ENCODE measurements around the gene IQSEC1.

Gene IQSEC1

GRCh38 chr3:13028010-13028821 lies 45.0 kb downstream of the IQSEC1 start:
- DNase-seq (ENCODE audit: low read depth), result no peak

- DNase-seq (ENCODE audit: low read depth), result no peak
Measured at GRCh38 chr3:13027154-13027553, 46.1 kb downstream of the IQSEC1 start.

GRCh38 chr3:13026534-13026933 lies 46.7 kb downstream of the IQSEC1 start:
- DNase-seq (ENCODE audit: low read depth), result no peak

- DNase-seq (ENCODE audit: low read depth), result no peak
Measured at GRCh38 chr3:13025778-13026518, 47.3 kb downstream of the IQSEC1 start.

GRCh38 chr3:13025090-13025489 lies 48.1 kb downstream of the IQSEC1 start:
- no peak for DNase-seq (ENCODE audit: low read depth)

GRCh38 chr3:13024765-13025065 lies 48.5 kb downstream of the IQSEC1 start:
- no peak for DNase-seq (ENCODE audit: low read depth)

- DNase-seq (ENCODE audit: low read depth), result no peak
Measured at GRCh38 chr3:13023971-13024764, 49.1 kb downstream of the IQSEC1 start.

GRCh38 chr3:13023235-13023970 lies 49.8 kb downstream of the IQSEC1 start:
- DNase-seq (ENCODE audit: low read depth), result no peak

- no peak for DNase-seq (ENCODE audit: low read depth)
Measured at GRCh38 chr3:13022348-13023234, 50.6 kb downstream of the IQSEC1 start.

GRCh38 chr3:13021141-13022114 lies 51.8 kb downstream of the IQSEC1 start:
- DNase-seq (ENCODE audit: low read depth), result no peak

GRCh38 chr3:13020159-13020750 lies 53.0 kb downstream of the IQSEC1 start:
- no peak for DNase-seq (ENCODE audit: low read depth)

GRCh38 chr3:13019243-13020095 lies 53.8 kb downstream of the IQSEC1 start:
- DNase-seq (ENCODE audit: low read depth), result no peak

GRCh38 chr3:13018561-13019242 lies 54.5 kb downstream of the IQSEC1 start:
- DNase-seq (ENCODE audit: low read depth), result no peak

- no peak for DNase-seq (ENCODE audit: low read depth)
Measured at GRCh38 chr3:13018043-13018451, 55.2 kb downstream of the IQSEC1 start.

GRCh38 chr3:13017361-13018042 lies 55.7 kb downstream of the IQSEC1 start:
- DNase-seq (ENCODE audit: low read depth), result no peak

- DNase-seq (ENCODE audit: low read depth), result no peak
Measured at GRCh38 chr3:13016721-13017255, 56.4 kb downstream of the IQSEC1 start.

Measured in stimulated activated CD4-positive, alpha-beta T cell treated with anti-CD3 and anti-CD28 coated beads, Interleukin-2, amount 100 ng/mL, for 4 hours (primary cell).